Natural killer cell treated with Interleukin-12 subunit alpha and Interleukin-12 subunit beta and Interleukin-15 and Interleukin-18, amount 100 ng/mL, for 72 hours (primary cell): ENCODE results near the gene CEMIP. TPM values are rescaled to one million over a fixed set of nuclear protein-coding genes. Genes with fewer than 3 reads are reported as not detected.

Experiments
- ATAC-seq, 2 donors: fragments of 150-1000 bp; cut with Tn5 transposase in 1 of 2; sonication (Bioruptor Pico), chemical (Tn5 transposase) in 1 of 2; 2 replicates each; pipeline ENCODE4 v1.10.0; 2021
- DNase-seq: peaks from one replicate; pipeline ENCODE4 v3.0.0; 2022; ENCODE audit warnings: low spot score
- H3K27ac Mint-ChIP-seq, 2 donors: 1 replicate in 1 of 2; 2 replicates in 1 of 2; pipeline ENCODE4 v1.8.0; 2022; ENCODE audit warnings: mixed read lengths in 2 of 2, mild to moderate bottlenecking in 1 of 2, moderate library complexity in 1 of 2
- H3K27me3 Mint-ChIP-seq, 2 donors: 1 replicate in 1 of 2; 2 replicates in 1 of 2; pipeline ENCODE4 v1.8.0; 2022; ENCODE audit warnings: mixed read lengths in 2 of 2
- H3K36me3 Mint-ChIP-seq: one replicate; pipeline ENCODE4 v1.8.0; 2022; ENCODE audit warnings: mixed read lengths
- H3K4me1 Mint-ChIP-seq, 2 donors: 1 replicate in 1 of 2; 2 replicates in 1 of 2; pipeline ENCODE4 v1.8.0; 2022; ENCODE audit warnings: low read depth in 2 of 2, mixed read lengths in 2 of 2, mild to moderate bottlenecking in 1 of 2
- H3K4me3 Mint-ChIP-seq: one replicate; pipeline ENCODE4 v1.8.0; 2022; ENCODE audit warnings: mixed read lengths
- H3K9me3 Mint-ChIP-seq: 2 replicates; pipeline ENCODE4 v1.8.0; 2022; ENCODE audit warnings: mixed read lengths
- total RNA-seq, 2 donors: library from RNA; stranded (reverse); gene quantifications; one replicate each; pipeline ENCODE4 v1.2.3, GENCODE V29; 2022

CEMIP gene
- total RNA-seq, 2 donors from 2014 or later = 0.19 to 0.50 TPM

- peaks cover 4% of the 10 kb centered on the region for H3K9me3 Mint-ChIP-seq
- DNase-seq = no peak
- H3K27me3 Mint-ChIP-seq = no peaks in the 10 kb centered on the region
- peaks cover 39 to 43% of the 10 kb centered on the region in 2 donors for H3K4me1 Mint-ChIP-seq
- peak overlapping the region; percentile 91 for H3K4me3 Mint-ChIP-seq
- peak overlapping the region; percentile 91 to 96 for H3K27ac Mint-ChIP-seq
- peaks cover 18% of the 10 kb centered on the region for H3K36me3 Mint-ChIP-seq
- ATAC-seq = no peak
Measured at GRCh38 chr15:81000144-81000623, 221.0 kb downstream of the CEMIP start.

- peak within 1 kb of the TSS; percentile 91 to 96 for H3K27ac Mint-ChIP-seq
- peak; percentile 95 for DNase-seq
- peak within 1 kb of the TSS; percentile 91 for H3K4me3 Mint-ChIP-seq
- peaks cover 18% of the 10 kb centered on the region for H3K36me3 Mint-ChIP-seq
- ATAC-seq = peak; percentile 86 to 92
- peaks cover 4% of the 10 kb centered on the region for H3K9me3 Mint-ChIP-seq
- H3K4me1 Mint-ChIP-seq = peaks cover 38 to 43% of the 10 kb centered on the region in 2 donors
- no peaks in the 10 kb centered on the region for H3K27me3 Mint-ChIP-seq
Measured at GRCh38 chr15:81000624-81001151, 221.5 kb downstream of the CEMIP start, which contains the start of gene TLNRD1. Gene TLNRD1 (plus strand): TSS chr15:81000923. CDS start chr15:81002272, 1,349 bp downstream.

Other genes starting within 250 kb of the CEMIP start
- 1 to 10 TPM; 4.5 to 10.0 TPM for gene ABHD17C, start 84.1 kb upstream of the CEMIP start, total RNA-seq
- 10 to 100 TPM; 33.7 to 35.6 TPM for gene MESD, start 210.4 kb downstream of the CEMIP start, total RNA-seq
- gene TLNRD1, start 221.6 kb downstream of the CEMIP start, total RNA-seq = 10 to 100 TPM; 31.8 to 40.7 TPM